ENCODE measurements around the gene ETV4.

The ETV4 gene

DNA sequence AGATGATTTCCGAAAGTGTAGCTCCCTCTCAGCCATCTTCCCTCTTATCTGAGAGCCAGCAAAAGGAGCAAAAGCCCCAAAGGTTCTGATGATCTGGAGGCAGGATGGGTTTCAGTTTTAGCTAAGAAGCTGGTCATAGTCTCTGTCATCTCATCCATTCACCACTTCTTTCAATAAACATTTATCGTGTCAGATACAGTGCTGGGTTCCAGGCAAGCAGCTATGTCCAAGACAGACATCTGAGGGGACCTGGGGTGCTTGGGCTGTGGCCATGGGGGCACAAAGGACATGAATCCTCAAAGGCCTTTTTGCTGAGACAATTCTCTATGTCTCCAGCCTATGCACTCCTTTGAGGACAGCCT is 1.0 kb upstream of the ETV4 start:
- DNase-seq (ENCODE audit: low read depth in 4 of 4, low spot score in 1 of 4) = no peak

DNA sequence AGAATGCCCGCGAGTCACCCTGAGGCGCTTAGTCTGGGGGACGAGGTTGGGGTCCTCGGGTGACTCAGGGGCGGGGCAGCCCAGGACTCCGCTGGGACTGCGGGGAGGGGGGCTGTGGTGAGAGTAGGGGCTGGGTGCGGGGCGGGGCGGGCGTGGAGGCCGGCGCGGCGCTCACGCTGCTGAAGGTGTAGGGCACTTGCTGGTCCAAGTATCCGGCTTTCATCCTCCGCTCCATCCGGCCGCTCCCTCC is 832 bp downstream of the ETV4 start:
- DNase-seq (ENCODE audit: low read depth in 4 of 4, low spot score in 1 of 4) = no peak

GRCh38 chr17:43543771-43544575 is 2.2 kb downstream of the ETV4 start:
- DNase-seq (ENCODE audit: low read depth in 4 of 4, low spot score in 1 of 4) = no peak

DNA sequence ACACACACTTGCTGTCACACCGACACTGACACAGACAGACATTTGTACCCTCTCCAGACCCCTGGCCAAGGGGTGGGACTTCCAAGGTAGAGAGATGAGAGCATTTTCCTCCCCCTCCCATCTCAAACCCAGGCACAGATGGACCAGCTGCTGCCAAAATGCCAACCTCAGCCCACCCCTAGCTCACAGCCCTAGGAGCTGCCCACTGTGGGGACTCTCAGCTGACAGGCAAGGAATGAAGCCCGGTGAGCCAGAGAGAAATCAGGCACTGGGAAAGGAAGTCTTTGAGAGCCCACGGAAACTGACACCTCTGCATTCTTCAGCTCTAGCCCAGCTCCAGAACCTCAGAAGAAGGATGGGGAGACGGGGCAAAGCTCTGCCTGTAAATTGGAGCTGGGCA is 2.8 kb downstream of the ETV4 start:
- no peak for DNase-seq (ENCODE audit: low read depth in 4 of 4, low spot score in 1 of 4)

DNA sequence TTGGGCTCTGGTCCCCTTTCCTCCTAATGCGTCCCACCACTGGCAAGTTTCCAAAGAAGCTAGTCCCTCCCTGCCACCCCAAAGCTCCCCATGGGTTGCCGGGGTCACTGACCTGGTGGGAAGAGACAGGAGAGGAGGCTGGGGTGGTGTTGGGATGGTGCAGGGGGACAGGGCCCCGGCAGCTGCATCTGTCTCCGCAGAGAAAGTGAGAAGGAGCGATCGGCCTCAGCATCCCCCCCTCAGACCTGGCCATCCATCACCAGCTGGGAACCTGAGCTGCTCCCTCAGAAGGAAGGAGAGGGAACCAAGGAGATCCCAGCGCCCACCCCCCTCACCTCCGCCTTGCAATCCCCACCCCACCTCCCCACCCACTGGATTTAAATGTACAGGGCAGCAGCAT is 3.3 kb downstream of the ETV4 start:
- no peak for DNase-seq (ENCODE audit: low read depth in 4 of 4, low spot score in 1 of 4)

DNA sequence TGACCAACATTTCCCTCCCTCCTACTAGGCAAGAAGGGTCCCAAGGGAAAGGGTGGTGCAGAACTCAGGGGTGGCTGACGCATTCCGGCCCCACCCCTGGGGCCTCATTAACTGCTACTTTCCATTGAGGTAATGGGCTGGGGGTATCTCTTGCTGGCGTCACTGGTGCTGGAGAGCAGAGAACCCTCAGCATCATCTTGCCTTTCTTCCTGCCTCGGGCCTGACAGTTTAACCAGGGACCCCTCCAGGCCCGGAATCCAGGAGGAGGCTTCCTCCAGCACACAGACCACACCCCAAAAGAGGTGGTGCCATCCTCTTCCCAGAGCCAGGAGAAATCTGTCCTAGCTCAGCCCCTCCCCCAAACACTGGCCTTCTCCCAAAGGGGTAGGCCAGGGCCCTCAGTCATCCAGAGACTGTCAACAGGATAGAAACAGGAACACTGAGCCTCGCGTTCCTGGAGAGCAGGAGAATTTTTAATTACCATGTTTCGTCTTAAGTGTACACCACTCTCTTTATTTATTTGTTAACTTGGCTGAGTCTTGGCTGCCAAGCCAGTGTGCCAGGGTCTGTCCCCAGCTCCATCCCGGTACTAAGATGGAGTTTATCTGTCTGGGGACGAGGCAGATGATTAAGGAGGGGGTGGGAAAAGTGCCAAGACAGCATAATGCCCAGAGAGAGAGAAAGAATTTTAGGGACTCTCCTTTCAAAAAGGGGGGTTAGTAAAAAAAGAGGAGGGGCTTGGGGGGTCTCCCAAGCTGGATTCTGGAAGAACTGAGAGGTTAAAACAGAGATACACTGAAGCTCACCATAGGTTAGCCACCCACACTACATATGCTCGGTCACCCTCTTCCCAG is 5.1 kb downstream of the ETV4 start:
- no peak for DNase-seq (ENCODE audit: low read depth in 4 of 4, low spot score in 1 of 4)

DNA sequence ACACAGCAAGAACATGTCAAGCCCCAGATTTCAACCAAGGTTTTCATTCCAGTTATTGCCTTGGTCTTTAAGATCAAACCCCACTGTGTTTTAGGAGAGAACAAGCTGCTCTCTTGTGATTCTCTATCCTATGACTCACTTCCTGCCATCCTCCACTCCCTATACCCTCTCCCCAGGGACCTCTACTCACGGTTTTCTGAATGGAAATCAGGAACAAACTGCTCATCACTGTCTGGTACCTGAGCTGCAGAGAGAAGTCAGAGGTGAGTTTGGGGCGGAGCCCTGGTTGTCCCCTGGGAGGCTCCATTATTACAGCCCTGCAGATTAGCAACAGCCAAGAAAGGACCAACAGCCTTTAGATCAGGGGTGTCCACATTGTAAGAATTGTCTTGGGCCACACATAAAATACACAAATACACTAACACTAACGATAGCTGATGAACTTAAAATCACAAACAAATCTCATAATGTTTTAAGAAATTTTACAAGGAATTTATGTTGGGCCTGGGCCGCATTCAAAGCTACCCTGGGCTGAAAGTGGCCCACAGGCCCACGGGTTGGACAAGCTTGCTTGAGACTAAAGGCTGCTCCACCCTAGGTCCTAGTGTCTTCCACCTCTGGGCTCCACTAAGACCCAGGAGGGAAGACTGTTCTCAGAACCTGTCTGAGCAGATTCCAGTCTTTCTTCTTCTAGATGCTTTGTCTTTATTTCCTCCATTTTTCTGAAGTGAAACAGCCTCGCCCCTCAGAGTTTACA is 9.7 kb downstream of the ETV4 start:
- DNase-seq (ENCODE audit: low read depth in 4 of 4, low spot score in 1 of 4) = no peak

GRCh38 chr17:43534909-43535308 is 11.2 kb downstream of the ETV4 start:
- no peak for DNase-seq (ENCODE audit: low read depth in 4 of 4, low spot score in 1 of 4)

DNA sequence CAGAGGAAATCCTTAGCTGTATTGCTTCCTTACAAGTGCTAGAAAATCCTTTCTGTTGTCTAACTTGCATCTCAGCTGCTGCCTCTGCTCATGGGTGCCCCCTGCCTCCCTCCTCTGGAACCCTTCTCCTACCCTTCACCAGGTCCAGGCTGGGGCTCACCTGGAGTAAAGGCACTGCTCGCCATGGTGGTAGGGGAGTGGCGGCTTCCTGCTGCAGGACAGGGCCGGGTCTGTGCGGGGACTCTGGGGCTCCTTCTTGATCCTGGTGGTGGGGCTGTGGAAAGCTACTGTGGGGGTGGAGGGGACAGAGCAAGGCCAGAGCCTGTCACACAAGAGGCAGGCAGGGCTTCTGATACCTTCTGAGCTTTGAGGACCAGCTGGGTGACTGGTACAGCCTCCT is 12.4 kb downstream of the ETV4 start:
- DNase-seq (ENCODE audit: low read depth in 4 of 4, low spot score in 1 of 4) = no peak

GRCh38 chr17:43532581-43532980 is 13.6 kb downstream of the ETV4 start:
- DNase-seq (ENCODE audit: low read depth in 4 of 4, low spot score in 1 of 4) = no peak

DNA sequence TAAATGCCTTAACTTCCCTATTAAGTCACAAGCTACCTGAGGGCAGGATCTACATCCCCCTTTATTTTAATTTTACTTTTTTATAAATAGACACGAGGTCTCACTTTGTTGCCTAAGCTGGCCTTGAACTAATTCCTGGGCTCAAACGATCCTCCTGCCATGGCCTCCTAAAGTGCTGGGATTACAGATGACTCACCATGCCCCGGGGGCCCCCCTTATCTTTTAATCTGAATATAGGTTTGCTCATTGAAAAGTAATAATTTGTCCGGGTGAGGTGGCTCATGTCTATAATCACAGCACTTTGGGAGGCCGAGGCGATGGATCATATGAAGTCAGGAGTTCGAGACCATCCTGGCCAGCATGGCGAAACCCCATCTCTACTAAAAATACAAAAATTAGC is 14.2 kb downstream of the ETV4 start:
- no peak for DNase-seq (ENCODE audit: low read depth in 4 of 4, low spot score in 1 of 4)

DNA sequence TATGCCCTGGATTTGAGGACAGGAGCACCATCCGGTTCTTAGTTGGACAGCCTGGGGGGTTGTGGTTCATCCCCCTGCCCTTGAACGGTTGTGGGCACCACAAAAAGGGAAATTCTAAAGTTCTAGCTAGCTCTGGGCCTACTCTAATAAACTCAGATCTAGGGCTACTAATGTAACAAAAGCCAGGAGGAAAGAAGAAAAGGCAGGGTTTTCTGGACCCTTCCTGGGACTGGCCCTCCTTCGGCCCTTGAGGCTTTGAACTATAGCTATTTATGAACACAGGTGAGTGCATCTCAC is 15.1 kb downstream of the ETV4 start:
- DNase-seq (ENCODE audit: low read depth in 4 of 4, low spot score in 1 of 4) = no peak

DNA sequence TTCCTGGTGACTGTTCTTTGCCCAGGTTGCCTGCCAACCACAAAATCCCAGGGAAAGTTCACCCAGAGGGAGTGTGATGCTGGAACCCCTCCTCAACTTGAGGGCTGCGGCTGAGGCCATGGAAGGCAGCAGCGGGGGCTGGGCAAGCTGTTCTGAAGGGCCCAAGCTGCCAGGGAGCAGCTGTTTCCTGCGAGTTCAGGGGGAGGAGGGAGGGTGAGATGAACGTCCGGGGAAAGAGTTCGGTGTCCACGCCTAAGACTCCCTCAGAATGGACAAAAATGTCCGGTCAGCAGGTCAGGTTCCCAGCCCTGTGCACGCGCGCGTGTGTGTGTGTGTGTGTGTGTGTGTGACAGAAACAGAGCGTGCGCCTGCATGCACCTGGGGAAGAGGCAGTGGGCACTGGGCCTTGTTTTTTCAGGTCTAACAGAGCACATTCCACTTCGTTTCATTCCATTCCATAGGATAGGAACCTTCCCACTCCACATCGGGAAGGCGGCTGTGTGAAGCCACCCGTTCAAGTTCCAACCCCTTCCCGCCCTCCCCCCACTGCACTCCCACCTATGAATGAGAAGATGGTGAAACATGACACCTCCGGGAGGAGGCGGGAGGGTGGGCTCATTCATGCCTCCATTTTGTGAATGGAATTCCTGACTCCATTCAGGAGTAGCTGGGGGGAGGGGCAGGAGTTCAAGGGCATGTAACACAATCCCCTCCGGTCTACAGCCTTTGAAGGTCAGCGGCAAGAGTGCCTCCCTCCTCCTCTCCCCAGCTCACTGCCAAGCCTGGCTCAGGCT is 15.7 kb downstream of the ETV4 start:
- DNase-seq (ENCODE audit: low read depth in 4 of 4, low spot score in 1 of 4) = no peak

DNA sequence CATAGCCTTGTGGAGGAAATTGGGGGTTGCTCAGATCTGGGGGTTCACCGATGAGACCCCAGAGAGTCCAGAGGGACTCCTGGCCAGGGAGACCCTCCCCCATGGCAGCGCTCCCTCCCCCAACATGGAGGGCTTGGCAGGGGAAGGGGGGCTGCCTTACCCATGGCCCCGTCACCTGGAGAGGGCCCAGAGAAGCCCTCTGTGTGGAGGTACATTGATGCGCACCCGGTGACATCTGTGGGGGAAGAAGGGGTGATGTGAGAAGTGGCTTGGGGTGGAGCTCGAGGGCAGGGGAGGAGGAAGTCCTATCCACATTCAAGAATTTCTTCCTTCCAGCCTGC is 16.2 kb downstream of the ETV4 start:
- DNase-seq (ENCODE audit: low read depth in 4 of 4, low spot score in 1 of 4) = no peak

- no peak for DNase-seq (ENCODE audit: low read depth in 4 of 4, low spot score in 1 of 4)
These were observed 16.9 kb downstream of the ETV4 start for GRCh38 chr17:43528988-43529814.

DNA sequence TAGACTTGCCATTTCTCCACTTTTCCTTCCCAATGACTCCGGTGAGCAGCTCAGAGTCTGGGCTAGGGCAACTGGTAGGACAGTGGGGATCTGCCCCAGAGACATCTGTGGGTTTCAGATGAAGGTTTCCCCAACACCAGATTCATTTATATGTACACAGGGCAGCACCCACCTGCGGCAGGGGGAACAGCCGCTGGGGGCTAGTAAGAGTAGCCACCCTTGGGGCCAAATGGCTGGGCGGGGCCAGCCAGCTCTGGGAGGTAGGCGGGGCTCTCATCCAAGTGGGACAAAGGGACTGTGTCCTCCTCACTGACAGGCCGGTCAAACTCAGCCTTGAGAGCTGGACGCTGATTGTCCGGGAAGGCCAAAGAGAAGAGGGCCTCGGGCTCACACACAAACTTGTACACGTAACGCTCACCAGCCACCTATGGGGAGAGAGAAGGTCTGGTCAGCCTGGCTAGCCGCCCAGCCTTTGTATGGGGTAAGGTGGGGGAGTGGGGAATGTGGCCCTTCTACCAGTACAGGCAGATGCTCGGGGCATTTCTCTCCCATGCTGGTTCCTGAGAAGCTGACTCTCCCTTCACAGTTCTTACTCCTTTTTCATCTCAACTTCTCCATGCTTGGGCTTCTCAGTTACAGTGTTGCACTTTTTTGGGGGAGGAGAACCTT is 17.7 kb downstream of the ETV4 start:
- no peak for DNase-seq (ENCODE audit: low read depth in 4 of 4, low spot score in 1 of 4)

- DNase-seq (ENCODE audit: low read depth in 4 of 4, low spot score in 1 of 4) = no peak
These were observed 19.1 kb downstream of the ETV4 start for GRCh38 chr17:43526886-43527648.

DNA sequence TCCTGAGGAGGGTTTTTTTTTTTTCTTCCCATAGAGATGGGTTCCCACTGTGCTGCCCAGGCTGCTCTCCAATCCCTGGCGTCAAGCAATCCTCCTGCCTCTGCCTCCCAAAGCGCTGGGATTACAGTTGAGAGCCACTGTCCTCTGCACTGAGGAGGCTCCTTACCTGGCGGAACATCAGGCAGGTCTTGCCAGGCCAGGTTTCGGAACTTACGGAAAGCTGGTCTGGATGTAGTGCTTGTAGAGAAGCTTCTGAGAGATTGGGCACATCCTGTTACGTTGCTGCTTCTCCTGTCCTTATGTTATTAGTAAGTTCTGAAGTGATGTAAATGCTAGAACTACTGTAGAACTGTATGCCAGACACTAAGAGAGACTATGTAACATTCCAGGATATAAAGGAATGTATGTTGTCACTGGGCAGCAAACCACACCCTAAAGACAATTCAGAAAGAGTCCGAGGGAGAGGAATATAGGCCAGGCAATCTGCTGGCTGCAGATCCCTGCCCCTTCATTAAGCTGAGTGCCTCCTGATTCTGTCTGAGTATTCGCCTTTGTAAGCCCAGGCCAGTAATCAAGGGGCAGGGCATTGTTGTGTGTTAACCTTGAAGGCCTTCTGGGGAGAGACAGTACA is 21.1 kb downstream of the ETV4 start:
- no peak for DNase-seq (ENCODE audit: low read depth in 4 of 4, low spot score in 1 of 4)

GRCh38 chr17:43521389-43521788 is 24.8 kb downstream of the ETV4 start:
- no peak for DNase-seq (ENCODE audit: low read depth in 4 of 4, low spot score in 1 of 4)

Data from stimulated activated CD4-positive, alpha-beta T cell treated with anti-CD3 and anti-CD28 coated beads, Interleukin-1b, Interleukin-23, amount 100 ng/mL, for 24 hours (primary cell).